SK-N-SH (cell line): ENCODE data around the gene ZNF277. TPM values are rescaled to one million over a fixed set of nuclear protein-coding genes. Genes with fewer than 3 reads are reported as not detected.

Experiments
- CTCF ChIA-PET: fragments of 300-600, 350-600 bp; formaldehyde crosslinking; extraction: SDS; loops from one replicate; lab custom pipeline; 2021; lab: Yijun Ruan, JAX
- POLR2A ChIA-PET: fragments of 350-600 bp; sonication (Branson Sonifier 250); formaldehyde crosslinking; extraction: SDS; loops from one replicate; lab custom pipeline; 2020; ENCODE audit warnings: antibody characterized with exemption, inconsistent platforms; lab: Yijun Ruan, JAX
- DNase-seq: peaks from one replicate; pipeline ENCODE4 v3.0.0; 2012
- H2AFZ ChIP-seq: fragments of 200-600 bp; sonication (generic); 2 replicates; pipeline ENCODE4 v1.8.1; 2016; ENCODE audit warnings: antibody characterized with exemption, mild to moderate bottlenecking, low read depth
- H3F3A ChIP-seq: fragments of 200-600 bp; sonication (generic); replicated peaks from 2 replicates; pipeline ENCODE3; 2016; ENCODE audit warnings: antibody characterized with exemption, mild to moderate bottlenecking; ENCODE audit not compliant: insufficient read depth
- H3K27ac ChIP-seq, 2 experiments: fragments of 200-500 bp in 1 of 2; fragments of 200-600 bp in 1 of 2; sonication (Bioruptor generic) in 1 of 2; sonication (generic), shearing (Covaris generic) in 1 of 2; 2 replicates each; pipeline versions ENCODE4 v1.5.1 to v1.6.1; 2014 to 2016; ENCODE audit warnings: low read depth in 2 of 2, inconsistent platforms in 1 of 2, low read length in 1 of 2, mild to moderate bottlenecking in 1 of 2, mixed read lengths in 1 of 2
- H3K27me3 ChIP-seq: fragments of 200-600 bp; sonication (generic), shearing (Covaris generic); 2 replicates; pipeline ENCODE4 v1.6.1; 2016; ENCODE audit warnings: mixed run types; ENCODE audit not compliant: insufficient read depth
- H3K36me3 ChIP-seq, 2 experiments: fragments of 200-500 bp in 1 of 2; fragments of 200-600 bp in 1 of 2; sonication (Bioruptor generic) in 1 of 2; sonication (generic) in 1 of 2; replicated peaks in 1 of 2; 2 replicates each; pipeline versions ENCODE3 to v1.5.1; 2014 to 2016; ENCODE audit warnings: low read length in 1 of 2, mild to moderate bottlenecking in 1 of 2; ENCODE audit not compliant: insufficient read depth in 2 of 2, control insufficient read depth in 1 of 2
- H3K4me1 ChIP-seq, 2 experiments: fragments of 200-500 bp in 1 of 2; fragments of 200-600 bp in 1 of 2; sonication (Bioruptor generic) in 1 of 2; sonication (generic), shearing (Covaris generic) in 1 of 2; 2 replicates each; pipeline versions ENCODE4 v1.5.1 to v1.6.1; 2014 to 2016; ENCODE audit warnings: low read depth in 1 of 2, low read length in 1 of 2, mixed run types in 1 of 2; ENCODE audit not compliant: insufficient read depth in 2 of 2, control insufficient read depth in 1 of 2
- H3K4me2 ChIP-seq: fragments of 200-600 bp; sonication (generic), shearing (Covaris generic); 2 replicates; pipeline ENCODE4 v1.6.1; 2017; ENCODE audit warnings: mixed run types
- H3K4me3 ChIP-seq, 2 experiments: fragments of 200-500 bp in 1 of 2; fragments of 200-600 bp in 1 of 2; sonication (Bioruptor generic) in 1 of 2; sonication (generic), shearing (Covaris generic) in 1 of 2; 2 replicates each; pipeline versions ENCODE4 v1.5.1 to v1.8.1; 2014 to 2016; ENCODE audit warnings: low read depth in 2 of 2, inconsistent platforms in 1 of 2, low read length in 1 of 2, mild to moderate bottlenecking in 1 of 2, mixed read lengths in 1 of 2, moderate library complexity in 1 of 2
- H3K79me2 ChIP-seq: fragments of 200-600 bp; sonication (generic); 2 replicates; pipeline ENCODE4 v1.8.1; 2017; ENCODE audit warnings: mild to moderate bottlenecking; ENCODE audit not compliant: insufficient read depth
- H3K9ac ChIP-seq: fragments of 200-600 bp; sonication (generic); 2 replicates; pipeline ENCODE4 v1.6.1; 2017; ENCODE audit warnings: mixed run types
- H3K9me2 ChIP-seq: fragments of 200-600 bp; sonication (generic); 2 replicates; pipeline ENCODE4 v1.6.1; 2017; ENCODE audit warnings: mixed run types
- H3K9me3 ChIP-seq: fragments of 200-600 bp; sonication (generic); 2 replicates; pipeline ENCODE4 v1.6.1; 2017; ENCODE audit warnings: mixed run types, mild to moderate bottlenecking, moderate library complexity
- H4K20me1 ChIP-seq: fragments of 200-600 bp; sonication (generic); 2 replicates; pipeline ENCODE4 v1.6.1; 2017; ENCODE audit warnings: mild to moderate bottlenecking, mixed run types; ENCODE audit not compliant: insufficient read depth
- CHD2 ChIP-seq: fragments of 150-350 bp; IDR thresholded peaks from 2 replicates; pipeline ENCODE4 v1.6.1; 2018; ENCODE audit warnings: low read length; ENCODE audit not compliant: partially characterized antibody
- CTCF ChIP-seq: fragments of 200-600 bp; sonication (generic); IDR thresholded peaks from 2 replicates; pipeline ENCODE4 v1.6.1; 2017; ENCODE audit warnings: antibody characterized with exemption, mild to moderate bottlenecking, moderate library complexity
- ELF1 ChIP-seq: IDR thresholded peaks from 2 replicates; pipeline ENCODE4 v1.4.0; 2012
- EZH2phosphoT487 ChIP-seq: fragments of 200-600 bp; sonication (generic); IDR thresholded peaks from 2 replicates; pipeline ENCODE4 v1.6.1; 2017; ENCODE audit warnings: low read depth, mixed run types, mild to moderate bottlenecking, antibody characterized with exemption, moderate library complexity, borderline replicate concordance
- FOXJ3 ChIP-seq: sonication (generic); formaldehyde crosslinking; IDR thresholded peaks from 2 replicates; pipeline ENCODE4 v1.5.1; 2020; ENCODE audit warnings: mild to moderate bottlenecking, missing genetic modification reagents
- FOXM1 ChIP-seq: IDR thresholded peaks from 2 replicates; pipeline ENCODE4 v1.4.0; 2012; ENCODE audit warnings: low read depth, mild to moderate bottlenecking
- GABPA ChIP-seq: IDR thresholded peaks from 2 replicates; pipeline ENCODE4 v1.4.0; 2012; ENCODE audit warnings: low read depth, mild to moderate bottlenecking
- GATA2 ChIP-seq: sonication (generic); formaldehyde crosslinking; IDR thresholded peaks from 2 replicates; pipeline ENCODE4 v1.5.0; 2020; ENCODE audit warnings: mild to moderate bottlenecking, missing genetic modification reagents
- JUND ChIP-seq: IDR thresholded peaks from 2 replicates; pipeline ENCODE4 v1.4.0; 2012
- MEF2A ChIP-seq: IDR thresholded peaks from 2 replicates; pipeline ENCODE4 v1.4.0; 2012; ENCODE audit warnings: low read depth, borderline replicate concordance
- MXI1 ChIP-seq: IDR thresholded peaks from 2 replicates; pipeline ENCODE4 v1.6.1; 2012; ENCODE audit warnings: mild to moderate bottlenecking, low read depth, low read length, improper control_type of control experiment
- NFIC ChIP-seq: IDR thresholded peaks from 2 replicates; pipeline ENCODE4 v1.4.0; 2012; ENCODE audit warnings: borderline replicate concordance
- NRF1 ChIP-seq: IDR thresholded peaks from 2 replicates; pipeline ENCODE4 v1.6.1; 2012; ENCODE audit warnings: low read depth, mild to moderate bottlenecking, low read length
- PBX3 ChIP-seq: IDR thresholded peaks from 2 replicates; pipeline ENCODE4; 2012
- POLR2AphosphoS5 ChIP-seq: IDR thresholded peaks from 2 replicates; pipeline ENCODE4 v1.6.1; 2012; ENCODE audit warnings: low read depth, low read length
- RCOR1 ChIP-seq: fragments of 150-350 bp; IDR thresholded peaks from 2 replicates; pipeline ENCODE4 v1.6.1; 2017; ENCODE audit warnings: antibody characterized with exemption, low read length
- RFX5 ChIP-seq: IDR thresholded peaks from 2 replicates; pipeline ENCODE4 v1.6.1; 2012; ENCODE audit warnings: mild to moderate bottlenecking, improper control_type of control experiment, low read length
- RXRA ChIP-seq: IDR thresholded peaks from 2 replicates; pipeline ENCODE4 v1.4.0; 2012; ENCODE audit warnings: low read depth, mild to moderate bottlenecking, borderline replicate concordance
- SMC3 ChIP-seq: IDR thresholded peaks from 2 replicates; pipeline ENCODE4 v1.6.1; 2012; ENCODE audit warnings: low read depth, low read length, improper control_type of control experiment
- TAF1 ChIP-seq: IDR thresholded peaks from 2 replicates; pipeline ENCODE4 v1.6.1; 2012; ENCODE audit warnings: low read depth, mild to moderate bottlenecking, low read length, moderate library complexity, borderline replicate concordance
- TCF12 ChIP-seq: IDR thresholded peaks from 2 replicates; pipeline ENCODE4 v1.4.0; 2012
- TEAD4 ChIP-seq: IDR thresholded peaks from 2 replicates; pipeline ENCODE4 v1.4.0; 2012; ENCODE audit warnings: mild to moderate bottlenecking, borderline replicate concordance; ENCODE audit not compliant: insufficient read depth
- YY1 ChIP-seq: IDR thresholded peaks from 2 replicates; pipeline ENCODE4 v1.4.0; 2012; ENCODE audit warnings: low read depth, mild to moderate bottlenecking
- WGBS: methylation state at CpG from one replicate; pipeline ENCODE4 v1.1.6; 2017; ENCODE audit warnings: low lambda C conversion rate; 5-methylcytosine and 5-hydroxymethylcytosine counted together
- polyA plus RNA-seq, 3 experiments: library from polyadenylated mRNA; depleted of rRNA; stranded (reverse); fragments of >200 nt; gene quantifications; 2 replicates each; pipeline ENCODE4 v1.2.3, GENCODE V29; 2012
- TF ChIP-seq, protein P1 (sequence below): fragments of 150-350 bp; IDR thresholded peaks from 2 replicates; pipeline ENCODE4 v1.6.1; 2017; ENCODE audit warnings: antibody characterized with exemption, low read length, low read depth, borderline replicate concordance

The ZNF277 gene
- polyA plus RNA-seq, 1 of the 3 experiments (the other 2 are of a cell fraction) = 11.5 TPM

GRCh38 chr7:112385516-112385915 is 179.0 kb downstream of the ZNF277 start (continued):
- TF ChIP-seq EZH2phosphoT487 (no peak), RFX5 (no peak), CTCF (no peak), TAF1 (no peak), RCOR1 (no peak), POLR2AphosphoS5 (no peak), RXRA (no peak)

GRCh38 chr7:112386619-112387018 is 180.1 kb downstream of the ZNF277 start:
- ChIA-PET POLR2A (no interaction called here), CTCF (interaction anchor here (0.8 kb wide), 1 partner anchor 624 kb away, joined by 3 read pairs; no protein-coding TSS in a partner anchor)
- no peak overlapping the region for H3K27ac ChIP-seq

DNA sequence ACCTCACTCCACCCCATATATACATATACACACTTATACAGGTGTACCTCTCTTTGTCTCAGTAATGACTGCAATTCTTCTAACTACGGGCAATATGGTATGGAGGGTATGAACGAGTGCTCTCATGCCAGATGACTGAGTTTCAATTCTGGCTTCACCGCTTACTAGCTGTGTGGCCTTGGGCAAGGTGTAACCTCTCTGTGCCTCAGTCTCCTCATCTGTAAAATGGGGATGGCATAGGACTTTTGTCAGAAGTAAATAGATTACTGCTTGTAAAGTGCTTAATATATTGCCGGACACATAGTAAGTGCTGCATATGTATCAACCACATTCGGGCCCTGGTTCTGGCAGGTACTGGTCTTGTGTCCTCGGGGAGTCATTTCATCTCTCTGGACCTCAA is 183.7 kb downstream of the ZNF277 start:
- Histone ChIP-seq H3K4me1 (peaks cover 0 to 6% of the 10 kb centered on the region in 2 experiments; a peak in 2 of 4 replicates), H2AFZ (no peak overlapping the region), H3F3A (peaks cover 16% of the 10 kb centered on the region), H3K27ac (no peak overlapping the region), H3K27me3 (no peaks in the 10 kb centered on the region), H3K9me3 (no peaks in the 10 kb centered on the region), H3K79me2 (no peaks in the 10 kb centered on the region), H3K9ac (no peak overlapping the region), H3K4me2 (no peak overlapping the region), H3K9me2 (no peaks in the 10 kb centered on the region), H4K20me1 (no peaks in the 10 kb centered on the region), H3K36me3 (no peaks in the 10 kb centered on the region), H3K4me3 (no peak overlapping the region)
- ChIA-PET POLR2A (no interaction called here), CTCF (no interaction called here)
- no peak for DNase-seq
- WGBS = 79% methylated on average over 6 of the region's 6 CpGs
- no peak for TF ChIP-seq MEF2A
- no peak for TF ChIP-seq JUND
- no peak for TF ChIP-seq TEAD4
- no peak for TF ChIP-seq CTCF
- TF ChIP-seq TCF12 = no peak
- TF ChIP-seq CHD2 = no peak
- TF ChIP-seq SMC3 = no peak
- no peak for TF ChIP-seq FOXM1
- TF ChIP-seq NFIC = no peak
- TF ChIP-seq, protein P1, sequence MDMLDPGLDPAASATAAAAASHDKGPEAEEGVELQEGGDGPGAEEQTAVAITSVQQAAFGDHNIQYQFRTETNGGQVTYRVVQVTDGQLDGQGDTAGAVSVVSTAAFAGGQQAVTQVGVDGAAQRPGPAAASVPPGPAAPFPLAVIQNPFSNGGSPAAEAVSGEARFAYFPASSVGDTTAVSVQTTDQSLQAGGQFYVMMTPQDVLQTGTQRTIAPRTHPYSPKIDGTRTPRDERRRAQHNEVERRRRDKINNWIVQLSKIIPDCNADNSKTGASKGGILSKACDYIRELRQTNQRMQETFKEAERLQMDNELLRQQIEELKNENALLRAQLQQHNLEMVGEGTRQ = no peak

More at GRCh38 chr7:112386619-112387018, 180.1 kb downstream of the ZNF277 start:
- H3K36me3 ChIP-seq = no peaks in the 10 kb centered on the region
- H3K27me3 ChIP-seq = no peaks in the 10 kb centered on the region
- H3K4me2 ChIP-seq = no peak overlapping the region
- TF ChIP-seq MXI1 (no peak), GATA2 (CRISPR knock-in tag) (no peak), FOXM1 (no peak), GABPA (no peak), FOXJ3 (CRISPR knock-in tag) (no peak), ELF1 (no peak), NRF1 (no peak), PBX3 (no peak), YY1 (no peak), JUND (no peak), TAF1 (no peak)
- DNase-seq = no peak
- H3K4me3 ChIP-seq = no peak overlapping the region
- no peak overlapping the region for H3K9ac ChIP-seq
- 96% methylated on average over 1 of the region's 1 CpG for WGBS
- no peak overlapping the region for H2AFZ ChIP-seq
- H3F3A ChIP-seq = peaks cover 9% of the 10 kb centered on the region
- no peaks in the 10 kb centered on the region for H4K20me1 ChIP-seq
- H3K79me2 ChIP-seq = no peaks in the 10 kb centered on the region
- H3K9me2 ChIP-seq = no peaks in the 10 kb centered on the region
- H3K9me3 ChIP-seq = no peaks in the 10 kb centered on the region
- no peaks in the 10 kb centered on the region for H3K4me1 ChIP-seq
